GM23338 (cell line): ENCODE results near the gene RNASEH2A. TPM values are rescaled to one million over a fixed set of nuclear protein-coding genes. Genes with fewer than 3 reads are reported as not detected.

Experiments used
- ATAC-seq: fragments of 200-7000 bp; cut with Tn5 transposase; 3 replicates; pipeline ENCODE4 v1.9.1; 2020
- DNase-seq: peaks from one replicate; pipeline ENCODE4 v3.0.0-alpha.2; 2015; ENCODE audit warnings: low spot score
- H2AFZ ChIP-seq: fragments of 200-600 bp; sonication (generic); 2 replicates; pipeline ENCODE4 v1.8.0; 2016; ENCODE audit warnings: antibody characterized with exemption, mild to moderate bottlenecking, moderate library complexity
- H3F3A ChIP-seq: fragments of 200-600 bp; sonication (generic); replicated peaks from 2 replicates; pipeline ENCODE4 v1.8.0; 2017; ENCODE audit warnings: antibody characterized with exemption, mixed run types, low read depth
- H3K27ac ChIP-seq: fragments of 200-600 bp; sonication (generic); 2 replicates; pipeline ENCODE4 v1.6.1; 2016; ENCODE audit warnings: low read depth
- H3K27me3 ChIP-seq: fragments of 200-600 bp; sonication (generic); 2 replicates; pipeline ENCODE4 v1.8.0; 2016; ENCODE audit warnings: mild to moderate bottlenecking, mixed run types, moderate library complexity; ENCODE audit not compliant: insufficient read depth
- H3K36me3 ChIP-seq: fragments of 200-600 bp; sonication (generic); 2 replicates; pipeline ENCODE4 v1.8.0; 2016; ENCODE audit warnings: mild to moderate bottlenecking; ENCODE audit not compliant: insufficient read depth
- H3K4me1 ChIP-seq: fragments of 200-600 bp; sonication (generic); 2 replicates; pipeline ENCODE4 v1.8.0; 2016; ENCODE audit warnings: mild to moderate bottlenecking, moderate library complexity; ENCODE audit not compliant: insufficient read depth
- H3K4me2 ChIP-seq: fragments of 200-600 bp; sonication (generic); 2 replicates; pipeline ENCODE4 v1.7.1; 2017; ENCODE audit warnings: mixed run types
- H3K4me3 ChIP-seq: fragments of 200-600 bp; sonication (generic); 2 replicates; pipeline ENCODE4 v1.6.1; 2016; ENCODE audit warnings: mixed run types
- H3K79me2 ChIP-seq: fragments of 200-600 bp; sonication (generic); replicated peaks from 2 replicates; pipeline ENCODE4 v1.8.0; 2017; ENCODE audit warnings: mild to moderate bottlenecking; ENCODE audit not compliant: insufficient read depth
- H3K9me2 ChIP-seq: fragments of 200-600 bp; sonication (generic); 2 replicates; pipeline ENCODE4 v1.8.0; 2017; ENCODE audit not compliant: insufficient read depth
- H4K20me1 ChIP-seq: fragments of 200-600 bp; sonication (generic); replicated peaks from 2 replicates; pipeline ENCODE4 v1.8.0; 2017; ENCODE audit warnings: mild to moderate bottlenecking; ENCODE audit not compliant: insufficient read depth
- H3K27ac Mint-ChIP-seq: 2 replicates; pipeline ENCODE4 v1.8.0; 2020; ENCODE audit warnings: inconsistent platforms, mild to moderate bottlenecking, moderate library complexity, mixed read lengths
- H3K27me3 Mint-ChIP-seq: 3 replicates; pipeline ENCODE4 v1.8.0; 2022; ENCODE audit warnings: low read depth, mild to moderate bottlenecking, moderate library complexity, mixed read lengths, inconsistent platforms; ENCODE audit not compliant: insufficient read depth, poor library complexity
- H3K36me3 Mint-ChIP-seq: 3 replicates; pipeline ENCODE4 v1.8.0; 2021; ENCODE audit warnings: low read depth, mild to moderate bottlenecking, inconsistent platforms, moderate library complexity, mixed read lengths
- H3K4me1 Mint-ChIP-seq: 3 replicates; pipeline ENCODE4 v1.8.0; 2020; ENCODE audit warnings: mild to moderate bottlenecking, inconsistent platforms, mixed read lengths
- H3K4me3 Mint-ChIP-seq: 3 replicates; pipeline ENCODE4 v1.8.0; 2021; ENCODE audit warnings: moderate library complexity, mild to moderate bottlenecking, inconsistent platforms, mixed read lengths
- H3K9me3 Mint-ChIP-seq: 3 replicates; pipeline ENCODE4 v1.8.0; 2020; ENCODE audit warnings: moderate library complexity, mild to moderate bottlenecking, inconsistent platforms, mixed read lengths
- CREB1 ChIP-seq: fragments of 250-450 bp; sonication (Bioruptor Pico); IDR thresholded peaks from 2 replicates; pipeline ENCODE4 v1.5.0; 2020; ENCODE audit warnings: low read depth, mild to moderate bottlenecking, moderate library complexity
- EZH2 ChIP-seq: fragments of 200-600 bp; sonication (generic); IDR thresholded peaks from one replicate; pipeline ENCODE4 v1.8.0; 2017; ENCODE audit warnings: antibody characterized with exemption, mild to moderate bottlenecking, low read depth; ENCODE audit not compliant: unreplicated experiment
- EZH2phosphoT487 ChIP-seq: fragments of 200-600 bp; sonication (generic); IDR thresholded peaks from one replicate; pipeline ENCODE4 v1.8.1; 2018; ENCODE audit warnings: antibody characterized with exemption; ENCODE audit not compliant: unreplicated experiment
- JUNB ChIP-seq: IDR thresholded peaks from one replicate; pipeline ENCODE4 v1.6.1; 2016; ENCODE audit warnings: antibody characterized with exemption; ENCODE audit not compliant: unreplicated experiment
- NANOG ChIP-seq: IDR thresholded peaks from 2 replicates; pipeline ENCODE4 v1.6.1; 2016; ENCODE audit warnings: antibody characterized with exemption, borderline replicate concordance
- POLR2AphosphoS5 ChIP-seq: IDR thresholded peaks from 2 replicates; pipeline ENCODE4 v1.6.1; 2016; ENCODE audit warnings: antibody characterized with exemption, low read depth
- STAT1 ChIP-seq: IDR thresholded peaks from one replicate; pipeline ENCODE4 v1.6.1; 2016; ENCODE audit warnings: antibody characterized with exemption; ENCODE audit not compliant: unreplicated experiment
- ZNF114 ChIP-seq: fragments of 250-450 bp; sonication (Bioruptor Pico); IDR thresholded peaks from 2 replicates; pipeline ENCODE4 v1.5.0; 2020; ENCODE audit warnings: mild to moderate bottlenecking, moderate library complexity
- ZNF331 ChIP-seq: fragments of 250-450 bp; sonication (Bioruptor Pico); IDR thresholded peaks from 2 replicates; pipeline ENCODE4 v1.5.0; 2020; ENCODE audit warnings: low read depth, mild to moderate bottlenecking, moderate library complexity
- polyA plus RNA-seq: library from polyadenylated mRNA; unstranded; fragments of >200 nt; fragmentation: Nextera tagmentation; extraction: Ambion mirVana; gene quantifications from 2 replicates; pipeline ENCODE4 v1.2.1, GENCODE V29; 2016
- total RNA-seq: library from RNA; depleted of rRNA; stranded (reverse); fragments of >200 nt; shearing (Covaris generic); gene quantifications from 2 replicates; pipeline ENCODE4 v1.2.3, GENCODE V29; 2014
- TF ChIP-seq, protein P1 (sequence below): fragments of 250-450 bp; sonication (Bioruptor Pico); IDR thresholded peaks from 2 replicates; pipeline ENCODE4 v1.5.0; 2020; ENCODE audit warnings: mild to moderate bottlenecking, moderate library complexity
- TF ChIP-seq, protein P2 (sequence below): IDR thresholded peaks from one replicate; pipeline ENCODE4 v1.6.1; 2018; ENCODE audit warnings: antibody characterized with exemption; ENCODE audit not compliant: unreplicated experiment
- TF ChIP-seq, protein P3 (sequence below): IDR thresholded peaks from 2 replicates; pipeline ENCODE4 v1.6.1; 2016; ENCODE audit warnings: antibody characterized with exemption
- TF ChIP-seq, protein P4 (sequence below), 2 experiments: fragments of 200-600 bp in 1 of 2; sonication (generic) in 1 of 2; conservative IDR thresholded peaks; 2 replicates each; pipeline versions ENCODE4 v1.5.1 to v1.6.1; 2016 to 2017; ENCODE audit warnings: antibody characterized with exemption in 2 of 2, low read depth in 2 of 2, mild to moderate bottlenecking in 2 of 2, moderate library complexity in 1 of 2

Gene RNASEH2A
- total and polyA plus RNA-seq, 2 experiments from 2014 or later = 39.4 to 68.2 TPM

DNA sequence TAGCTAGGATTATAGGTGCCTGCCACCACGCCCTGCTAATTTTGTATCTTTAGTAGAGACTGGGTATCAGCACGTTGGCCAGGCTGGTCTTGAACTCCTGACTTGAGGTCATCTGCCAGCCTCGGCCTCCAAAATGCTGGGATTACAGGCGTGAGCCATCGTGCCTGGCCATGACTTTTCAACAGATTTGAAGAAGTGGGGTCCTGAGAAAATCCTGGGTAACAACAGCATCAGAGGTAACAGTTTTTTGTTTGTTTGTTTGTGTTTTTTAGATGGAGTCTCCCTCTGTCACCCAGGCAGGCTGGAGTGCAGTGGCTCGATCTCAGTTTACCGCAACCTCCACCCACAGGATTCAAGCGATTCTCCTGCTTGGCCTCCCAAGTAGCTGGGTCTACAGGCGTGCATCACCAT lies 11.4 kb upstream of the RNASEH2A start:
- H3K4me2 ChIP-seq = no peak overlapping the region
- H3K9me2 ChIP-seq = no peaks in the 10 kb centered on the region
- H3K4me3 ChIP-seq = no peak overlapping the region
- Mint-ChIP-seq H3K4me3 (no peak overlapping the region), H3K27me3 (peaks cover 38% of the 10 kb centered on the region), H3K9me3 (peaks cover 3% of the 10 kb centered on the region; the same call in 2 of the 3 replicates), H3K4me1 (peaks cover 24% of the 10 kb centered on the region), H3K27ac (no peak overlapping the region), H3K36me3 (peaks cover 38% of the 10 kb centered on the region)
- peaks cover 8% of the 10 kb centered on the region; the same call in 1 of the 2 replicates for H3K36me3 ChIP-seq
- no peaks in the 10 kb centered on the region for H3K79me2 ChIP-seq
- DNase-seq (no peak), ATAC-seq (no peak)
- no peaks in the 10 kb centered on the region for H4K20me1 ChIP-seq
- no peak overlapping the region for H3K27ac ChIP-seq
- H3F3A ChIP-seq = peaks cover 30% of the 10 kb centered on the region
- no peak overlapping the region for H2AFZ ChIP-seq
- H3K4me1 ChIP-seq = peaks cover 27% of the 10 kb centered on the region
- TF ChIP-seq NANOG (no peak), EZH2phosphoT487 (no peak), CREB1 (CRISPR knock-in tag) (no peak), ZNF114 (CRISPR knock-in tag) (no peak), EZH2 (no peak), POLR2AphosphoS5 (no peak), JUNB (no peak), ZNF331 (CRISPR knock-in tag) (no peak), STAT1 (no peak)
- TF ChIP-seq, protein P1, sequence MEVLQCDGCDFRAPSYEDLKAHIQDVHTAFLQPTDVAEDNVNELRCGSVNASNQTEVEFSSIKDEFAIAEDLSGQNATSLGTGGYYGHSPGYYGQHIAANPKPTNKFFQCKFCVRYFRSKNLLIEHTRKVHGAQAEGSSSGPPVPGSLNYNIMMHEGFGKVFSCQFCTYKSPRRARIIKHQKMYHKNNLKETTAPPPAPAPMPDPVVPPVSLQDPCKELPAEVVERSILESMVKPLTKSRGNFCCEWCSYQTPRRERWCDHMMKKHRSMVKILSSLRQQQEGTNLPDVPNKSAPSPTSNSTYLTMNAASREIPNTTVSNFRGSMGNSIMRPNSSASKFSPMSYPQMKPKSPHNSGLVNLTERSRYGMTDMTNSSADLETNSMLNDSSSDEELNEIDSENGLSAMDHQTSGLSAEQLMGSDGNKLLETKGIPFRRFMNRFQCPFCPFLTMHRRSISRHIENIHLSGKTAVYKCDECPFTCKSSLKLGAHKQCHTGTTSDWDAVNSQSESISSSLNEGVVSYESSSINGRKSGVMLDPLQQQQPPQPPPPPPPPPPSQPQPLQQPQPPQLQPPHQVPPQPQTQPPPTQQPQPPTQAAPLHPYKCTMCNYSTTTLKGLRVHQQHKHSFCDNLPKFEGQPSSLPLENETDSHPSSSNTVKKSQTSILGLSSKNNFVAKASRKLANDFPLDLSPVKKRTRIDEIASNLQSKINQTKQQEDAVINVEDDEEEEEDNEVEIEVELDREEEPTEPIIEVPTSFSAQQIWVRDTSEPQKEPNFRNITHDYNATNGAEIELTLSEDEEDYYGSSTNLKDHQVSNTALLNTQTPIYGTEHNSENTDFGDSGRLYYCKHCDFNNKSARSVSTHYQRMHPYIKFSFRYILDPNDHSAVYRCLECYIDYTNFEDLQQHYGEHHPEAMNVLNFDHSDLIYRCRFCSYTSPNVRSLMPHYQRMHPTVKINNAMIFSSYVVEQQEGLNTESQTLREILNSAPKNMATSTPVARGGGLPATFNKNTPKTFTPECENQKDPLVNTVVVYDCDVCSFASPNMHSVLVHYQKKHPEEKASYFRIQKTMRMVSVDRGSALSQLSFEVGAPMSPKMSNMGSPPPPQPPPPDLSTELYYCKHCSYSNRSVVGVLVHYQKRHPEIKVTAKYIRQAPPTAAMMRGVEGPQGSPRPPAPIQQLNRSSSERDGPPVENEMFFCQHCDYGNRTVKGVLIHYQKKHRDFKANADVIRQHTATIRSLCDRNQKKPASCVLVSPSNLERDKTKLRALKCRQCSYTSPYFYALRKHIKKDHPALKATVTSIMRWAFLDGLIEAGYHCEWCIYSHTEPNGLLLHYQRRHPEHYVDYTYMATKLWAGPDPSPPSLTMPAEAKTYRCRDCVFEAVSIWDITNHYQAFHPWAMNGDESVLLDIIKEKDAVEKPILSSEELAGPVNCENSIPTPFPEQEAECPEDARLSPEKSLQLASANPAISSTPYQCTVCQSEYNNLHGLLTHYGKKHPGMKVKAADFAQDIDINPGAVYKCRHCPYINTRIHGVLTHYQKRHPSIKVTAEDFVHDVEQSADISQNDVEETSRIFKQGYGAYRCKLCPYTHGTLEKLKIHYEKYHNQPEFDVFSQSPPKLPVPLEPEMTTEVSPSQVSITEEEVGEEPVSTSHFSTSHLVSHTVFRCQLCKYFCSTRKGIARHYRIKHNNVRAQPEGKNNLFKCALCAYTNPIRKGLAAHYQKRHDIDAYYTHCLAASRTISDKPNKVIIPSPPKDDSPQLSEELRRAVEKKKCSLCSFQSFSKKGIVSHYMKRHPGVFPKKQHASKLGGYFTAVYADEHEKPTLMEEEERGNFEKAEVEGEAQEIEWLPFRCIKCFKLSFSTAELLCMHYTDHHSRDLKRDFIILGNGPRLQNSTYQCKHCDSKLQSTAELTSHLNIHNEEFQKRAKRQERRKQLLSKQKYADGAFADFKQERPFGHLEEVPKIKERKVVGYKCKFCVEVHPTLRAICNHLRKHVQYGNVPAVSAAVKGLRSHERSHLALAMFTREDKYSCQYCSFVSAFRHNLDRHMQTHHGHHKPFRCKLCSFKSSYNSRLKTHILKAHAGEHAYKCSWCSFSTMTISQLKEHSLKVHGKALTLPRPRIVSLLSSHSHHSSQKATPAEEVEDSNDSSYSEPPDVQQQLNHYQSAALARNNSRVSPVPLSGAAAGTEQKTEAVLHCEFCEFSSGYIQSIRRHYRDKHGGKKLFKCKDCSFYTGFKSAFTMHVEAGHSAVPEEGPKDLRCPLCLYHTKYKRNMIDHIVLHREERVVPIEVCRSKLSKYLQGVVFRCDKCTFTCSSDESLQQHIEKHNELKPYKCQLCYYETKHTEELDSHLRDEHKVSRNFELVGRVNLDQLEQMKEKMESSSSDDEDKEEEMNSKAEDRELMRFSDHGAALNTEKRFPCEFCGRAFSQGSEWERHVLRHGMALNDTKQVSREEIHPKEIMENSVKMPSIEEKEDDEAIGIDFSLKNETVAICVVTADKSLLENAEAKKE (CRISPR knock-in tag) = no peak
- TF ChIP-seq, protein P2, sequence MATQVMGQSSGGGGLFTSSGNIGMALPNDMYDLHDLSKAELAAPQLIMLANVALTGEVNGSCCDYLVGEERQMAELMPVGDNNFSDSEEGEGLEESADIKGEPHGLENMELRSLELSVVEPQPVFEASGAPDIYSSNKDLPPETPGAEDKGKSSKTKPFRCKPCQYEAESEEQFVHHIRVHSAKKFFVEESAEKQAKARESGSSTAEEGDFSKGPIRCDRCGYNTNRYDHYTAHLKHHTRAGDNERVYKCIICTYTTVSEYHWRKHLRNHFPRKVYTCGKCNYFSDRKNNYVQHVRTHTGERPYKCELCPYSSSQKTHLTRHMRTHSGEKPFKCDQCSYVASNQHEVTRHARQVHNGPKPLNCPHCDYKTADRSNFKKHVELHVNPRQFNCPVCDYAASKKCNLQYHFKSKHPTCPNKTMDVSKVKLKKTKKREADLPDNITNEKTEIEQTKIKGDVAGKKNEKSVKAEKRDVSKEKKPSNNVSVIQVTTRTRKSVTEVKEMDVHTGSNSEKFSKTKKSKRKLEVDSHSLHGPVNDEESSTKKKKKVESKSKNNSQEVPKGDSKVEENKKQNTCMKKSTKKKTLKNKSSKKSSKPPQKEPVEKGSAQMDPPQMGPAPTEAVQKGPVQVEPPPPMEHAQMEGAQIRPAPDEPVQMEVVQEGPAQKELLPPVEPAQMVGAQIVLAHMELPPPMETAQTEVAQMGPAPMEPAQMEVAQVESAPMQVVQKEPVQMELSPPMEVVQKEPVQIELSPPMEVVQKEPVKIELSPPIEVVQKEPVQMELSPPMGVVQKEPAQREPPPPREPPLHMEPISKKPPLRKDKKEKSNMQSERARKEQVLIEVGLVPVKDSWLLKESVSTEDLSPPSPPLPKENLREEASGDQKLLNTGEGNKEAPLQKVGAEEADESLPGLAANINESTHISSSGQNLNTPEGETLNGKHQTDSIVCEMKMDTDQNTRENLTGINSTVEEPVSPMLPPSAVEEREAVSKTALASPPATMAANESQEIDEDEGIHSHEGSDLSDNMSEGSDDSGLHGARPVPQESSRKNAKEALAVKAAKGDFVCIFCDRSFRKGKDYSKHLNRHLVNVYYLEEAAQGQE = no peak
- TF ChIP-seq, protein P3, sequence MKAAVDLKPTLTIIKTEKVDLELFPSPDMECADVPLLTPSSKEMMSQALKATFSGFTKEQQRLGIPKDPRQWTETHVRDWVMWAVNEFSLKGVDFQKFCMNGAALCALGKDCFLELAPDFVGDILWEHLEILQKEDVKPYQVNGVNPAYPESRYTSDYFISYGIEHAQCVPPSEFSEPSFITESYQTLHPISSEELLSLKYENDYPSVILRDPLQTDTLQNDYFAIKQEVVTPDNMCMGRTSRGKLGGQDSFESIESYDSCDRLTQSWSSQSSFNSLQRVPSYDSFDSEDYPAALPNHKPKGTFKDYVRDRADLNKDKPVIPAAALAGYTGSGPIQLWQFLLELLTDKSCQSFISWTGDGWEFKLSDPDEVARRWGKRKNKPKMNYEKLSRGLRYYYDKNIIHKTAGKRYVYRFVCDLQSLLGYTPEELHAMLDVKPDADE = no peak
- TF ChIP-seq, protein P4, sequence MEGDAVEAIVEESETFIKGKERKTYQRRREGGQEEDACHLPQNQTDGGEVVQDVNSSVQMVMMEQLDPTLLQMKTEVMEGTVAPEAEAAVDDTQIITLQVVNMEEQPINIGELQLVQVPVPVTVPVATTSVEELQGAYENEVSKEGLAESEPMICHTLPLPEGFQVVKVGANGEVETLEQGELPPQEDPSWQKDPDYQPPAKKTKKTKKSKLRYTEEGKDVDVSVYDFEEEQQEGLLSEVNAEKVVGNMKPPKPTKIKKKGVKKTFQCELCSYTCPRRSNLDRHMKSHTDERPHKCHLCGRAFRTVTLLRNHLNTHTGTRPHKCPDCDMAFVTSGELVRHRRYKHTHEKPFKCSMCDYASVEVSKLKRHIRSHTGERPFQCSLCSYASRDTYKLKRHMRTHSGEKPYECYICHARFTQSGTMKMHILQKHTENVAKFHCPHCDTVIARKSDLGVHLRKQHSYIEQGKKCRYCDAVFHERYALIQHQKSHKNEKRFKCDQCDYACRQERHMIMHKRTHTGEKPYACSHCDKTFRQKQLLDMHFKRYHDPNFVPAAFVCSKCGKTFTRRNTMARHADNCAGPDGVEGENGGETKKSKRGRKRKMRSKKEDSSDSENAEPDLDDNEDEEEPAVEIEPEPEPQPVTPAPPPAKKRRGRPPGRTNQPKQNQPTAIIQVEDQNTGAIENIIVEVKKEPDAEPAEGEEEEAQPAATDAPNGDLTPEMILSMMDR (conservative IDR thresholded peaks at IDR 0.05; ENCODE audit: low read depth in 2 of 2) = no peak
- peaks cover 27% of the 10 kb centered on the region for H3K27me3 ChIP-seq
